B cell (primary cell): ENCODE data around the gene SLC44A1.

ENCODE experiments used
- EZH2 ChIP-seq: IDR thresholded peaks from 2 replicates; pipeline ENCODE4 v1.6.1; 2012; ENCODE audit warnings: borderline replicate concordance, low read depth, mild to moderate bottlenecking, moderate library complexity, low read length; ENCODE audit not compliant: insufficient read depth, poor library complexity, severe bottlenecking
- TF ChIP-seq, protein P1 (sequence below): fragments of 200-600 bp; IDR thresholded peaks from one replicate; pipeline ENCODE4 v1.8.0; 2022; ENCODE audit warnings: antibody characterized with exemption, mild to moderate bottlenecking

DNA sequence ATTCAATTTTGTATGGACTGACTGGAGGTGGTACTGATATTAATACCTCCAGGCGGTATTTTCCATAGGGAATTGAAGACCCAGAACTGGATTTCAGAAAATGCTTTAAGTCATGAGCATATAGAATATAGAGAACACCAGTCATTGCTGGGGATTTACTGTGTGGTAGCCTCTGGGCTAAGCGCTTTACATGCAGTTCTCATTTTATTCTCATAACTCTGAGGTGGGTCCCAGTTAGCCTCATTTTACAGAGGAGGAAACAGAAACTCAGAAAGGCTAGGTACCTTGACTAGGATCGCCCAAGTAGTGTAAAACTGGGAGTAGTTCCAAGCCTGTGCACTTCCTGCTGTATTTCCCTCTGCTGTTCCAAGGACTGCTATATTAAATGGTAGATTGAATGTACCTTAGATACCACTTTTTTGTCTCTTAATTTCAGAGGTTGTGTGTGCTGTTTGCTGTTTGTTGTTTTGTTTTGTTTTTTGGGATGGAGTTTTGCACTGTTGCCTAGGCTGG, 13.8 kb downstream of the SLC44A1 start:
- TF ChIP-seq, protein P1, sequence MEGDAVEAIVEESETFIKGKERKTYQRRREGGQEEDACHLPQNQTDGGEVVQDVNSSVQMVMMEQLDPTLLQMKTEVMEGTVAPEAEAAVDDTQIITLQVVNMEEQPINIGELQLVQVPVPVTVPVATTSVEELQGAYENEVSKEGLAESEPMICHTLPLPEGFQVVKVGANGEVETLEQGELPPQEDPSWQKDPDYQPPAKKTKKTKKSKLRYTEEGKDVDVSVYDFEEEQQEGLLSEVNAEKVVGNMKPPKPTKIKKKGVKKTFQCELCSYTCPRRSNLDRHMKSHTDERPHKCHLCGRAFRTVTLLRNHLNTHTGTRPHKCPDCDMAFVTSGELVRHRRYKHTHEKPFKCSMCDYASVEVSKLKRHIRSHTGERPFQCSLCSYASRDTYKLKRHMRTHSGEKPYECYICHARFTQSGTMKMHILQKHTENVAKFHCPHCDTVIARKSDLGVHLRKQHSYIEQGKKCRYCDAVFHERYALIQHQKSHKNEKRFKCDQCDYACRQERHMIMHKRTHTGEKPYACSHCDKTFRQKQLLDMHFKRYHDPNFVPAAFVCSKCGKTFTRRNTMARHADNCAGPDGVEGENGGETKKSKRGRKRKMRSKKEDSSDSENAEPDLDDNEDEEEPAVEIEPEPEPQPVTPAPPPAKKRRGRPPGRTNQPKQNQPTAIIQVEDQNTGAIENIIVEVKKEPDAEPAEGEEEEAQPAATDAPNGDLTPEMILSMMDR = no peak
- no peak for TF ChIP-seq EZH2
